GM18517 (cell line): ENCODE data around the gene NLRP3.

Experiments
- ATAC-seq: cut with Tn5 transposase; IDR thresholded peaks from one replicate; pipeline ENCODE4 v1.9.1; 2021; ENCODE audit warnings: mild to moderate bottlenecking, moderate library complexity; ENCODE audit not compliant: unreplicated experiment

NLRP3 gene

GRCh38 chr1:247435759-247436147, 19.8 kb downstream of the NLRP3 start:
- no peak for ATAC-seq

- ATAC-seq, result no peak
These were observed 21.9 kb downstream of the NLRP3 start for GRCh38 chr1:247437551-247438505.

GRCh38 chr1:247440001-247440620, 24.1 kb downstream of the NLRP3 start:
- ATAC-seq, result peak; percentile 99

GRCh38 chr1:247441606-247442005, 25.6 kb downstream of the NLRP3 start:
- no peak for ATAC-seq

- ATAC-seq, result no peak
These were observed 26.2 kb downstream of the NLRP3 start for GRCh38 chr1:247442164-247442563.

GRCh38 chr1:247443641-247444040, 27.7 kb downstream of the NLRP3 start:
- ATAC-seq, result no peak

GRCh38 chr1:247444571-247444970, 28.6 kb downstream of the NLRP3 start:
- no peak for ATAC-seq

GRCh38 chr1:247445526-247446356, 29.8 kb downstream of the NLRP3 start:
- no peak for ATAC-seq

GRCh38 chr1:247447162-247447909, 31.4 kb downstream of the NLRP3 start:
- no peak for ATAC-seq

- ATAC-seq, result no peak
These were observed 32.3 kb downstream of the NLRP3 start for GRCh38 chr1:247448107-247448791.

GRCh38 chr1:247451388-247452010, 35.5 kb downstream of the NLRP3 start:
- ATAC-seq, result no peak

GRCh38 chr1:247452447-247453039, 36.6 kb downstream of the NLRP3 start:
- ATAC-seq, result no peak

- ATAC-seq, result no peak
These were observed 37.3 kb downstream of the NLRP3 start for GRCh38 chr1:247453245-247453644.

- no peak for ATAC-seq
These were observed 38.0 kb downstream of the NLRP3 start for GRCh38 chr1:247453997-247454396.

- ATAC-seq, result no peak
These were observed 40.0 kb downstream of the NLRP3 start for GRCh38 chr1:247456021-247456420.

GRCh38 chr1:247456914-247457639, 41.1 kb downstream of the NLRP3 start:
- no peak for ATAC-seq

GRCh38 chr1:247459507-247459906, 43.5 kb downstream of the NLRP3 start:
- ATAC-seq, result no peak

- no peak for ATAC-seq
These were observed 49.8 kb downstream of the NLRP3 start for GRCh38 chr1:247465796-247466195.

- ATAC-seq, result no peak
These were observed 51.2 kb downstream of the NLRP3 start for GRCh38 chr1:247467129-247467528.
